SK-N-SH (cell line): ENCODE results near the gene MAU2.

Source experiments
- CTCF ChIP-seq: fragments of 200-600 bp; sonication (generic); IDR thresholded peaks from 2 replicates; pipeline ENCODE4 v1.6.1; 2017; ENCODE audit warnings: antibody characterized with exemption, mild to moderate bottlenecking, moderate library complexity
- EP300 ChIP-seq, 2 experiments: IDR thresholded peaks; 2 replicates each; pipeline versions ENCODE4 v1.4.0 to v1.6.1; 2012; ENCODE audit warnings: borderline replicate concordance in 1 of 2, low read depth in 1 of 2, low read length in 1 of 2
- EZH2phosphoT487 ChIP-seq: fragments of 200-600 bp; sonication (generic); IDR thresholded peaks from 2 replicates; pipeline ENCODE4 v1.6.1; 2017; ENCODE audit warnings: low read depth, mixed run types, mild to moderate bottlenecking, antibody characterized with exemption, moderate library complexity, borderline replicate concordance
- FOSL2 ChIP-seq: IDR thresholded peaks from 2 replicates; pipeline ENCODE4 v1.4.0; 2012; ENCODE audit warnings: low read depth, mild to moderate bottlenecking, moderate library complexity, borderline replicate concordance
- POLR2AphosphoS5 ChIP-seq: IDR thresholded peaks from 2 replicates; pipeline ENCODE4 v1.6.1; 2012; ENCODE audit warnings: low read depth, low read length
- RFX5 ChIP-seq: IDR thresholded peaks from 2 replicates; pipeline ENCODE4 v1.6.1; 2012; ENCODE audit warnings: mild to moderate bottlenecking, improper control_type of control experiment, low read length
- TCF12 ChIP-seq: IDR thresholded peaks from 2 replicates; pipeline ENCODE4 v1.4.0; 2012
- TF ChIP-seq, protein P1 (sequence below): IDR thresholded peaks from 2 replicates; pipeline ENCODE4 v1.6.1; 2012; ENCODE audit warnings: mild to moderate bottlenecking, low read depth, low read length, moderate library complexity

DNA sequence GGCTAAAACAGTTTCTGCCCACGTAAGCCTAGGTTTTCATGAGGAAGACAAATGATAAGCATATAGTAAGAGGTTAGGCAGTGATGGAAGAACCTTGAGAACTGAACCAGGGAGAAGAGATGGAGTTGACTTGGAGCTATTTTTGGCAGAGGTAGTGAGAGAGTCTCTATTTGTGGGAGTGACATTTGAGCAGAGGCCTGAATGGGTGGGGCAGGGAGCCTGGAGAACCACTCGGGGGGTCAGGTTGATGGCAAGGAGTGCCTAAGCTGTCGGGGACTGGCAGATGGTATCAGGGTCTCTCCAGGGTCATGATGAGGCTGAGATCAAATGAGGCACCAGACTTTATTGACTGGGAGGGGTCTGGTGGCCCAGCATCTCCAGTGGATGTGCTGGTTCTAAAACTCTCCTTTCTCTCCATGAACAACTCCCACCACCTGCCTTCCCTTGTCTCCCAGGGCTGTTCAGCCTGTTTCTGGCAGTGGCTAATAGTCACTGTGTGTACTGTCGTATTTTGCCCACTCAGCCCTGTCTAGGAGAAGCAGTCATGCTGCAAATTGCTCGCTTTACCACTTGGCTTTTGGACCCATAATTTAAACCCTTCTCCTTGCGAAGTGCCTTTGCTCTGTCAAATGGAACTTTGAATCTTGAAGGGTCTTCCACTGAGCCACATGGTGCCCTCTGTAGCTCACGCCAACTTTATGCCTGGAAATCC lies 3.6 kb downstream of the MAU2 start:
- TF ChIP-seq, protein P1, sequence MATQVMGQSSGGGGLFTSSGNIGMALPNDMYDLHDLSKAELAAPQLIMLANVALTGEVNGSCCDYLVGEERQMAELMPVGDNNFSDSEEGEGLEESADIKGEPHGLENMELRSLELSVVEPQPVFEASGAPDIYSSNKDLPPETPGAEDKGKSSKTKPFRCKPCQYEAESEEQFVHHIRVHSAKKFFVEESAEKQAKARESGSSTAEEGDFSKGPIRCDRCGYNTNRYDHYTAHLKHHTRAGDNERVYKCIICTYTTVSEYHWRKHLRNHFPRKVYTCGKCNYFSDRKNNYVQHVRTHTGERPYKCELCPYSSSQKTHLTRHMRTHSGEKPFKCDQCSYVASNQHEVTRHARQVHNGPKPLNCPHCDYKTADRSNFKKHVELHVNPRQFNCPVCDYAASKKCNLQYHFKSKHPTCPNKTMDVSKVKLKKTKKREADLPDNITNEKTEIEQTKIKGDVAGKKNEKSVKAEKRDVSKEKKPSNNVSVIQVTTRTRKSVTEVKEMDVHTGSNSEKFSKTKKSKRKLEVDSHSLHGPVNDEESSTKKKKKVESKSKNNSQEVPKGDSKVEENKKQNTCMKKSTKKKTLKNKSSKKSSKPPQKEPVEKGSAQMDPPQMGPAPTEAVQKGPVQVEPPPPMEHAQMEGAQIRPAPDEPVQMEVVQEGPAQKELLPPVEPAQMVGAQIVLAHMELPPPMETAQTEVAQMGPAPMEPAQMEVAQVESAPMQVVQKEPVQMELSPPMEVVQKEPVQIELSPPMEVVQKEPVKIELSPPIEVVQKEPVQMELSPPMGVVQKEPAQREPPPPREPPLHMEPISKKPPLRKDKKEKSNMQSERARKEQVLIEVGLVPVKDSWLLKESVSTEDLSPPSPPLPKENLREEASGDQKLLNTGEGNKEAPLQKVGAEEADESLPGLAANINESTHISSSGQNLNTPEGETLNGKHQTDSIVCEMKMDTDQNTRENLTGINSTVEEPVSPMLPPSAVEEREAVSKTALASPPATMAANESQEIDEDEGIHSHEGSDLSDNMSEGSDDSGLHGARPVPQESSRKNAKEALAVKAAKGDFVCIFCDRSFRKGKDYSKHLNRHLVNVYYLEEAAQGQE, result no peak
- no peak for TF ChIP-seq CTCF
- no peak for TF ChIP-seq POLR2AphosphoS5
- no peak for TF ChIP-seq TCF12
- no peak for TF ChIP-seq RFX5
- no peak for TF ChIP-seq EZH2phosphoT487
- no peak for TF ChIP-seq EP300 (IDR thresholded peaks at IDR 0.05; ENCODE audit: borderline replicate concordance in 1 of 2, low read depth in 1 of 2, low read length in 1 of 2)
- TF ChIP-seq FOSL2, result no peak
